GM12891 (cell line): Measurements from ENCODE around the gene LHX6.
A peak's percentile ranks its signal among the peaks of the same experiment; 100 is the strongest.

Experiments
- DNase-seq: peaks from one replicate; pipeline ENCODE4 v3.0.0; 2011; ENCODE audit warnings: low spot score; ENCODE audit not compliant: insufficient read length
- FAIRE-seq: peaks from 2 replicates; lab custom pipeline; 2011; peaks lifted over from hg19 to GRCh38; lab: Jason Lieb, UNC
- PAX5 ChIP-seq: IDR thresholded peaks from 2 replicates; pipeline ENCODE4 v1.6.1; 2011; ENCODE audit warnings: low read length, moderate library complexity, mild to moderate bottlenecking; ENCODE audit not compliant: insufficient read depth, severe bottlenecking
- POLR2A ChIP-seq: IDR thresholded peaks from 2 replicates; pipeline ENCODE4 v1.6.1; 2011; ENCODE audit warnings: low read depth, low read length, control low read depth
- POLR2AphosphoS5 ChIP-seq: IDR thresholded peaks from 2 replicates; pipeline ENCODE4 v1.6.1; 2011; ENCODE audit warnings: low read depth, low read length, control low read depth
- POU2F2 ChIP-seq: IDR thresholded peaks from 2 replicates; pipeline ENCODE4 v1.6.1; 2011; ENCODE audit warnings: low read depth, mild to moderate bottlenecking, control low read depth, low read length, moderate library complexity
- SPI1 ChIP-seq: IDR thresholded peaks from 2 replicates; pipeline ENCODE4 v1.6.1; 2011; ENCODE audit warnings: low read depth, low read length, control low read depth
- TAF1 ChIP-seq: IDR thresholded peaks from 2 replicates; pipeline ENCODE4 v1.6.1; 2011; ENCODE audit warnings: low read depth, low read length, control low read depth

The LHX6 gene

DNA sequence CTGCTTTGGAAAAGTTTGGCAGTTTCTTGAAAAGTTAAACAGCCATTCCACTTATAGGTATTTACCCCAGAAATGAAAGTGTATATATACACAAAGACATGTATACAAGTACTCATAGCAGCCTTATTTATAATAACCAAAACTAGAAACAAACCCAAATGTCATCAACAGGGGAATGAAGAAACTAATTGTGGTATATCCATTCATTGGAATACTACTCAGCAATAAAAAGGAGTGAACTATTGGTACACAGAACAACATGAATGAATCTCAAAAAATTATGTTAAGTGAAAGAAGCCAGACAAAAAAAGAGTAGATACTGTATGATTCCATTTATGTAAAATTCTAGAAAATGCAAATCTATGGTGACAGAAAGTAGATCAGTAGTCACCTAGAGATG lies 66.3 kb downstream of the LHX6 start:
- DNase-seq, result no peak
- TF ChIP-seq POLR2A (no peak), TAF1 (no peak), SPI1 (no peak), POLR2AphosphoS5 (no peak), PAX5 (no peak), POU2F2 (no peak)
- no peak for FAIRE-seq

DNA sequence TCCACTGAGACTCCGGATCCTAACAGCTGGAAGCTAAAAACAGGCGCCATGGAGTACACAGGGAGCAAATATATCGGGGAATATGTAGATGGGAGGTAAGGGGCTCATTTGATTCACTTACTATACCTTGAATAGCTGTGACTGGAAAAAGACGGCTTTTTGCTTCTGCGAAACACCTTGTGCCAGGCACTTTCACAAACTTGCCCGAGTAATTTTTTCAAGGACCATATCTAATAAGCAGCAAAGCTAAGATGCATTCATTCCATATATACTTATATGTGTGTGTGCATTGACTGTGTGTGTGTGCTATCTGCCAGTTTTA lies 68.9 kb downstream of the LHX6 start:
- no peak for FAIRE-seq
- DNase-seq, result no peak
- no peak for TF ChIP-seq POLR2AphosphoS5
- no peak for TF ChIP-seq SPI1
- no peak for TF ChIP-seq PAX5
- no peak for TF ChIP-seq POU2F2
- TF ChIP-seq POLR2A, result no peak
- no peak for TF ChIP-seq TAF1

DNA sequence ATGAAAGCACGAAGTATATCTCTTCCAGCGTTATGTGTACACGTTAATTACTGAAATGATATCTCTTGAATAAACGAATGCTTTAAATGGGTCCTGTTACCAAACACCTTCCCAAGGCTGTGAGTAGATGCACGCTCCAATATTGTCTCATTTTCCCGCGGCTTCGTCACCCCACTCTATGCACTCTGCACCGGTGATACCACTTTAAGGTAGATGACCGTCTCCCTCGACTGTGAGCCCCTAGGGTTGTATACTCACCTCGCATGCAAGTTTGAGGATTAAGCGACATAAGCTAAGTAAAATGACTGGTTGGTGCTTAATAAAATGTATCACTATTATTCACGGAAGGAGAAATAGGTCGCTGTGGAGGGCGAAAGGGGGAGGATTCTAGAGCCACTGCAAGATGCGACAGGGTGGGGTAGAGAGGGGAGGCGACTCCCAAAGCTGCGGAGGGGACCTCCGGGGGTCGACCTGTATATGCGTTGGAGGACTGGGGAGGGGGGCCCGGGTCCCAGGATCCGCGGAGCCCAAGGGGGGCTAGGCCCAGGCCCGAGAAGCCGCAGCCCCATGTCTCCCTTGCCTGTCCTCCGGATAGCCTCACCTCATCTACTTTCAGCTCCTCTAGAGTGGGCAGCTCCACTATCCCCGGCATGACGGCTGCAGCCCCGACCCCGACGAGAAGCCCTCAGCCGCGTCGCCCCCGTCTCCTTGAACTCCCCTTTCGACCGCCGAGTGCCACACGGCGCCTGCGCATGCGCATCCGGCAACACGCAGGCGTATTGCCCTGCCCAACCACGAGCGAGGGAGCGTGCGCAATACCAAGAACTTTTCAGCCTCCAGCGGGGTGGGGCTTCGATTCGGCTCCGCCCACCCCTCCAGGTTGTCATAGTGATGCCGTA lies 69.5 kb downstream of the LHX6 start, which contains the start of the genes MORN5 and NDUFA8:
Gene MORN5, plus strand, starts transcription at position 883 of the 899 bp plus-strand sequence. CDS start 65 bp downstream, outside the sequence.
Gene NDUFA8, minus strand, starts transcription at position 754 of the 899 bp plus-strand sequence. Its CDS starts 102 bp downstream, at position 652.
- TF ChIP-seq POLR2AphosphoS5, result peak; percentile 69; the same call in 1 of the 2 replicates
- TF ChIP-seq POLR2A, result peak; percentile 66; the same call in 1 of the 2 replicates
- TF ChIP-seq POU2F2, result no peak
- TF ChIP-seq TAF1, result no peak
- peak; percentile 99 for FAIRE-seq
- peak; percentile 96 for DNase-seq

DNA sequence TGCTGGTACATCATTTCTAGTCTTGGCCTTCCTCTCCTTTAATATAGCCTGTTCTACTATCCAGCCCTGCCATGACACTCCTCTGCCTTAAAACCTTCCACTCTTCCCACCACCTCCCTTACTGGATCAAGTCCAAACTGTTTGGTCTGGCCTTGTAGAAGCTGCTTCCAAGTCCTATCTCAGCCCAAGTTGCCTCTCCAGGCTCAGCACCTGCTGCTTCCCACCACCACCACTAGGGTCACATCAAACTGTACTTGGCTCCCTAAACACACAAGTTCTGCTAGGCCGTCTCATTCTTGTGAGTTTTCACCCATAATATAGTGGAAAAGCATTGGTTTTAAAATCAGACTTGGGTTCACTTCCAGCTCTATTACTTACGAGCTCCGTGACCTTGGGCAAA lies 70.6 kb downstream of the LHX6 start:
- TF ChIP-seq POLR2A (no peak), TAF1 (no peak), POU2F2 (no peak; the same call in 1 of the 2 replicates), PAX5 (no peak), POLR2AphosphoS5 (no peak), SPI1 (no peak)
- FAIRE-seq, result peak; percentile 87
- peak; percentile 32 for DNase-seq

DNA sequence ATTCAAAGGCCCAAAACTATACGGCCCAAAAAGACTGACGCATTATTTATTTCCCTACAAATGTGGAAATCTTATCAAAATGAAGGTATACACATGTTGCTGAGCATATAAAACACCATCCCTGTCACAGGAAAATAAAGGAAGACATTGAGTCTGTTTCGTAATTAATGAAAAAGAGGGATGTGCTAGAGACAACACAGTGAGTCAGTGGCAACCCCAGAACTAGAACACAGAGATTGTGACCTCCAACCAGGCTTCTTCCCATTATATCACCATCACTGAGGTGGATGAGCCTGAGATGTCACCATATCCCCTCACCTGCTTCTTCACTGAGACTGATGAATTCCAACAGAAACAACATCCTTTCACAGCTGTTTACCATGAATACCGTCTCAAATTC lies 73.0 kb downstream of the LHX6 start:
- FAIRE-seq, result no peak
- no peak for TF ChIP-seq POU2F2
- no peak for TF ChIP-seq TAF1
- no peak for TF ChIP-seq SPI1
- DNase-seq, result no peak
